SK-N-SH treated with all-trans-retinoic acid at 6 μM for 48 hours (cell line): Measurements from ENCODE around the gene TANC1.

ENCODE experiments used
- ATAC-seq: fragments of 200-7000 bp; cut with Tn5 transposase; 3 replicates; pipeline ENCODE4 v1.9.1; 2020; ENCODE audit warnings: mild to moderate bottlenecking, moderate library complexity
- ARNTL ChIP-seq: fragments of 450-650 bp; formaldehyde crosslinking; IDR thresholded peaks from 2 replicates; pipeline ENCODE4 v1.5.0; 2020; ENCODE audit warnings: low read depth, mild to moderate bottlenecking, moderate library complexity, borderline replicate concordance
- BACH2 ChIP-seq: fragments of 250-450 bp; sonication (Bioruptor Pico); IDR thresholded peaks from 2 replicates; pipeline ENCODE4 v1.9.0; 2021; ENCODE audit warnings: mild to moderate bottlenecking, borderline replicate concordance
- CSDC2 ChIP-seq: fragments of 250-450 bp; sonication (Bioruptor Pico); IDR thresholded peaks from 2 replicates; pipeline ENCODE4 v1.5.0; 2020; ENCODE audit warnings: mild to moderate bottlenecking, moderate library complexity
- CSRNP3 ChIP-seq: fragments of 250-450 bp; sonication (Bioruptor Pico); IDR thresholded peaks from 2 replicates; pipeline ENCODE4 v1.5.1; 2021; ENCODE audit warnings: mild to moderate bottlenecking, moderate library complexity
- ESRRG ChIP-seq: fragments of 250-450 bp; sonication (Bioruptor Pico); IDR thresholded peaks from 2 replicates; pipeline ENCODE4 v1.6.1; 2021; ENCODE audit warnings: mild to moderate bottlenecking
- GLIS3 ChIP-seq: fragments of 250-450 bp; sonication (Bioruptor Pico); IDR thresholded peaks from 2 replicates; pipeline ENCODE4 v1.5.0; 2020; ENCODE audit warnings: mild to moderate bottlenecking, moderate library complexity
- ISL1 ChIP-seq: fragments of 250-450 bp; sonication (Bioruptor Pico); IDR thresholded peaks from 2 replicates; pipeline ENCODE4 v2.1.2; 2022; ENCODE audit warnings: mild to moderate bottlenecking, moderate library complexity
- PPARA ChIP-seq: fragments of 250-450 bp; sonication (Bioruptor Pico); IDR thresholded peaks from 2 replicates; pipeline ENCODE4 v1.5.0; 2020; ENCODE audit warnings: mild to moderate bottlenecking, borderline replicate concordance
- RARB ChIP-seq: fragments of 250-450 bp; sonication (Bioruptor Pico); IDR thresholded peaks from 2 replicates; pipeline ENCODE4 v1.8.0; 2021; ENCODE audit warnings: mild to moderate bottlenecking, moderate library complexity
- SNAI2 ChIP-seq: fragments of 250-450 bp; sonication (Bioruptor Pico); IDR thresholded peaks from 2 replicates; pipeline ENCODE4 v1.5.0; 2020; ENCODE audit warnings: mild to moderate bottlenecking, moderate library complexity
- TCF4 ChIP-seq: fragments of 250-450 bp; sonication (Bioruptor Pico); IDR thresholded peaks from 2 replicates; pipeline ENCODE4 v1.8.0; 2021; ENCODE audit warnings: mild to moderate bottlenecking, moderate library complexity, borderline replicate concordance
- TOX ChIP-seq: fragments of 250-450 bp; sonication (Bioruptor Pico); IDR thresholded peaks from 2 replicates; pipeline ENCODE4 v1.8.0; 2021; ENCODE audit warnings: mild to moderate bottlenecking, moderate library complexity, borderline replicate concordance
- TSHZ2 ChIP-seq: fragments of 250-450 bp; sonication (Bioruptor Pico); IDR thresholded peaks from 2 replicates; pipeline ENCODE4 v1.5.0; 2020; ENCODE audit warnings: mild to moderate bottlenecking, moderate library complexity
- ZC3H10 ChIP-seq: fragments of 250-450 bp; sonication (Bioruptor Pico); IDR thresholded peaks from 2 replicates; pipeline ENCODE4 v1.5.1; 2021; ENCODE audit warnings: mild to moderate bottlenecking, moderate library complexity
- ZFP3 ChIP-seq: fragments of 250-450 bp; sonication (Bioruptor Pico); IDR thresholded peaks from 2 replicates; pipeline ENCODE4 v1.5.0; 2020; ENCODE audit warnings: mild to moderate bottlenecking, moderate library complexity
- ZFP30 ChIP-seq: fragments of 450-650 bp; formaldehyde crosslinking; IDR thresholded peaks from 2 replicates; pipeline ENCODE4 v1.5.0; 2022; ENCODE audit warnings: mild to moderate bottlenecking, moderate library complexity
- ZNF565 ChIP-seq: fragments of 450-650 bp; formaldehyde crosslinking; conservative IDR thresholded peaks from 2 replicates; pipeline ENCODE4 v1.5.0; 2020; ENCODE audit warnings: low read depth, mild to moderate bottlenecking, moderate library complexity
- ZNF70 ChIP-seq: fragments of 450-650 bp; formaldehyde crosslinking; IDR thresholded peaks from 2 replicates; pipeline ENCODE4 v1.5.0; 2020; ENCODE audit warnings: mild to moderate bottlenecking, moderate library complexity
- ZNF8 ChIP-seq: fragments of 450-650 bp; formaldehyde crosslinking; IDR thresholded peaks from 2 replicates; pipeline ENCODE4 v1.5.0; 2020; ENCODE audit warnings: mild to moderate bottlenecking, moderate library complexity
- TF ChIP-seq, protein P1 (sequence below): fragments of 250-450 bp; sonication (Bioruptor Pico); IDR thresholded peaks from 2 replicates; pipeline ENCODE4 v1.8.0; 2021; ENCODE audit warnings: low read depth, mild to moderate bottlenecking, moderate library complexity, borderline replicate concordance
- TF ChIP-seq, protein P2 (sequence below): fragments of 250-450 bp; sonication (Bioruptor Pico); IDR thresholded peaks from 2 replicates; pipeline ENCODE4 v1.5.1; 2020; ENCODE audit warnings: low read depth, mild to moderate bottlenecking, moderate library complexity
- TF ChIP-seq, protein P3 (sequence below): fragments of 250-450 bp; sonication (Bioruptor Pico); IDR thresholded peaks from 2 replicates; pipeline ENCODE4 v1.8.0; 2020; ENCODE audit warnings: mild to moderate bottlenecking, moderate library complexity, borderline replicate concordance

Gene TANC1

GRCh38 chr2:159188449-159188848, 220.0 kb downstream of the TANC1 start:
- TF ChIP-seq ZNF565 (CRISPR knock-in tag) (no peak), ZFP30 (CRISPR knock-in tag) (no peak), RARB (CRISPR knock-in tag) (no peak), TOX (no peak), CSDC2 (CRISPR knock-in tag) (no peak), ZNF70 (CRISPR knock-in tag) (no peak), TSHZ2 (CRISPR knock-in tag) (no peak), ISL1 (no peak), TCF4 (CRISPR knock-in tag) (no peak), PPARA (CRISPR knock-in tag) (no peak)
- TF ChIP-seq, protein P1, sequence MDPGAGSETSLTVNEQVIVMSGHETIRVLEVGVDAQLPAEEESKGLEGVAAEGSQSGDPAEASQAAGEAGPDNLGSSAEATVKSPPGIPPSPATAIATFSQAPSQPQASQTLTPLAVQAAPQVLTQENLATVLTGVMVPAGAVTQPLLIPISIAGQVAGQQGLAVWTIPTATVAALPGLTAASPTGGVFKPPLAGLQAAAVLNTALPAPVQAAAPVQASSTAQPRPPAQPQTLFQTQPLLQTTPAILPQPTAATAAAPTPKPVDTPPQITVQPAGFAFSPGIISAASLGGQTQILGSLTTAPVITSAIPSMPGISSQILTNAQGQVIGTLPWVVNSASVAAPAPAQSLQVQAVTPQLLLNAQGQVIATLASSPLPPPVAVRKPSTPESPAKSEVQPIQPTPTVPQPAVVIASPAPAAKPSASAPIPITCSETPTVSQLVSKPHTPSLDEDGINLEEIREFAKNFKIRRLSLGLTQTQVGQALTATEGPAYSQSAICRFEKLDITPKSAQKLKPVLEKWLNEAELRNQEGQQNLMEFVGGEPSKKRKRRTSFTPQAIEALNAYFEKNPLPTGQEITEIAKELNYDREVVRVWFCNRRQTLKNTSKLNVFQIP (CRISPR knock-in tag) = no peak
- TF ChIP-seq, protein P2, sequence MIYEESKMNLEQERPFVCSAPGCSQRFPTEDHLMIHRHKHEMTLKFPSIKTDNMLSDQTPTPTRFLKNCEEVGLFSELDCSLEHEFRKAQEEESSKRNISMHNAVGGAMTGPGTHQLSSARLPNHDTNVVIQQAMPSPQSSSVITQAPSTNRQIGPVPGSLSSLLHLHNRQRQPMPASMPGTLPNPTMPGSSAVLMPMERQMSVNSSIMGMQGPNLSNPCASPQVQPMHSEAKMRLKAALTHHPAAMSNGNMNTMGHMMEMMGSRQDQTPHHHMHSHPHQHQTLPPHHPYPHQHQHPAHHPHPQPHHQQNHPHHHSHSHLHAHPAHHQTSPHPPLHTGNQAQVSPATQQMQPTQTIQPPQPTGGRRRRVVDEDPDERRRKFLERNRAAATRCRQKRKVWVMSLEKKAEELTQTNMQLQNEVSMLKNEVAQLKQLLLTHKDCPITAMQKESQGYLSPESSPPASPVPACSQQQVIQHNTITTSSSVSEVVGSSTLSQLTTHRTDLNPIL (CRISPR knock-in tag) = no peak
- TF ChIP-seq, all 23 proteins: peak for 0
- ATAC-seq = no peak

DNA sequence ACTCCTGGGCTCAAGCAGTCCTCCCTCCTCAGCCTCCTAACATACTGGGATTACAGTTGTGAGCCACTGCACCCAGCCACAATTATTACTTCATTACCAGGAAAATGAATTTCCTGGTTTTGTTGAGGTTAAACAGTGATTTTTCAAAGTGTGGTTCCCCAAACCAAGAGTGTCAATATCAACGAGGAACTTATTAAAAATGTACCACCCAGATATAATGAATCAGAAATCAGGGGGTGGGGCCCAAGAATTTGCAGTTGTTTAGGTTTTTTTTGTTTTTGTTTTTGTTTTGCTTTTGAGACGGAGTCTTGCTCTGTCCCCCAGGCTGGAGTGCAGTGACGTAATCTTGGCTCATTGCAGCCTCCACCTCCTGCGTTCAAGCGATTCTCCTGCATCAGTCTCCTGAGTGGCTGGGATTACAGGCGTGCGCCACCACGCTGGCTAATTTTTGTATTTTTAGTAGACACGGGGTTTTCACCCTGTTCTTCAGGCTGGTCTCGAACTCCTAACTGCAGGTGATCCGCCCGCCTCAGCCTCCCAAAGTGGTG, 224.0 kb downstream of the TANC1 start:
- no peak for TF ChIP-seq ZNF8 (CRISPR knock-in tag)
- TF ChIP-seq, protein P3, sequence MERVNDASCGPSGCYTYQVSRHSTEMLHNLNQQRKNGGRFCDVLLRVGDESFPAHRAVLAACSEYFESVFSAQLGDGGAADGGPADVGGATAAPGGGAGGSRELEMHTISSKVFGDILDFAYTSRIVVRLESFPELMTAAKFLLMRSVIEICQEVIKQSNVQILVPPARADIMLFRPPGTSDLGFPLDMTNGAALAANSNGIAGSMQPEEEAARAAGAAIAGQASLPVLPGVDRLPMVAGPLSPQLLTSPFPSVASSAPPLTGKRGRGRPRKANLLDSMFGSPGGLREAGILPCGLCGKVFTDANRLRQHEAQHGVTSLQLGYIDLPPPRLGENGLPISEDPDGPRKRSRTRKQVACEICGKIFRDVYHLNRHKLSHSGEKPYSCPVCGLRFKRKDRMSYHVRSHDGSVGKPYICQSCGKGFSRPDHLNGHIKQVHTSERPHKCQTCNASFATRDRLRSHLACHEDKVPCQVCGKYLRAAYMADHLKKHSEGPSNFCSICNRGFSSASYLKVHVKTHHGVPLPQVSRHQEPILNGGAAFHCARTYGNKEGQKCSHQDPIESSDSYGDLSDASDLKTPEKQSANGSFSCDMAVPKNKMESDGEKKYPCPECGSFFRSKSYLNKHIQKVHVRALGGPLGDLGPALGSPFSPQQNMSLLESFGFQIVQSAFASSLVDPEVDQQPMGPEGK (CRISPR knock-in tag) = no peak
- no peak for TF ChIP-seq ZNF565 (CRISPR knock-in tag)
- no peak for TF ChIP-seq ZFP3
- no peak for ATAC-seq

DNA sequence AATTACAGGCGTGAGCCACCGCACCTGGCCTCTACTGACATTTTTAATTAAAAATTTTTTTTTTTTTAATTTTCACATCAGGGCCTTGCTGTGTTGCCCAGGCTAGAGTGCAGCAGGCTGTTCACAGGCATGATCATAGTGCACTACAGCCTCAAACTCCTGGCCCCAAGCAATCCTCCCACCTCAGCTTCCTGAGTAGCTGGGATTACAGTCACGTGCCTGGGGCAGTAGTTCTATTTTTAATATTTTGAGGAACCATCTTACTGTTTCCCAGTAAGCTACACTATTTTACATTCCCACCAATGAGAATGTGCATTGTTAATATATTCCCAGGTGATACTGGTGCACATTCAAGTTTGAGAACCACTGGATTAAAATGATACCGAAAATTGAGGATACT, 225.4 kb downstream of the TANC1 start:
- TF ChIP-seq, protein P1 (CRISPR knock-in tag) = no peak
- TF ChIP-seq GLIS3 (CRISPR knock-in tag) (no peak), CSRNP3 (CRISPR knock-in tag) (no peak), SNAI2 (CRISPR knock-in tag) (no peak), ZNF565 (CRISPR knock-in tag) (no peak), ZFP3 (no peak), TOX (no peak), BACH2 (no peak), CSDC2 (CRISPR knock-in tag) (no peak), ESRRG (no peak), ZC3H10 (CRISPR knock-in tag) (no peak), PPARA (CRISPR knock-in tag) (no peak), ZNF8 (CRISPR knock-in tag) (no peak), RARB (CRISPR knock-in tag) (no peak), ZNF70 (CRISPR knock-in tag) (no peak), ARNTL (CRISPR knock-in tag) (no peak), ZFP30 (CRISPR knock-in tag) (no peak)
- TF ChIP-seq, protein P2 (CRISPR knock-in tag) = no peak
- TF ChIP-seq, protein P3 (CRISPR knock-in tag) = no peak
- TF ChIP-seq, all 23 proteins: peak for 0
- ATAC-seq = no peak
